HG03520 (cell line): ENCODE results near the gene WNT10A.

ENCODE experiments used
- ATAC-seq: cut with Tn5 transposase; IDR thresholded peaks from one replicate; pipeline ENCODE4 v1.9.1; 2021; ENCODE audit warnings: mild to moderate bottlenecking, moderate library complexity; ENCODE audit not compliant: unreplicated experiment

Gene WNT10A

GRCh38 chr2:218876562-218877219 lies 4.0 kb upstream of the WNT10A start:
- no peak for ATAC-seq

- no peak for ATAC-seq
Measured at GRCh38 chr2:218877331-218877730, 3.3 kb upstream of the WNT10A start.

- ATAC-seq = no peak
Measured at GRCh38 chr2:218877891-218878290, 2.8 kb upstream of the WNT10A start.

- no peak for ATAC-seq
Measured at GRCh38 chr2:218878486-218878885, 2.2 kb upstream of the WNT10A start.

GRCh38 chr2:218878926-218879761 lies 1.5 kb upstream of the WNT10A start:
- no peak for ATAC-seq

- ATAC-seq = no peak
Measured at GRCh38 chr2:218879776-218880101, 913 bp upstream of the WNT10A start.

- ATAC-seq = no peak
Measured at GRCh38 chr2:218880859-218881594, 375 bp downstream of the WNT10A start.

- ATAC-seq = no peak
Measured at GRCh38 chr2:218881744-218882460, 1.2 kb downstream of the WNT10A start.

- no peak for ATAC-seq
Measured at GRCh38 chr2:218882461-218882816, 1.8 kb downstream of the WNT10A start.

GRCh38 chr2:218882866-218883366 lies 2.3 kb downstream of the WNT10A start:
- no peak for ATAC-seq

GRCh38 chr2:218883491-218884490 lies 3.1 kb downstream of the WNT10A start:
- ATAC-seq = no peak

- ATAC-seq = no peak
Measured at GRCh38 chr2:218884519-218884918, 3.9 kb downstream of the WNT10A start.

GRCh38 chr2:218885981-218886947 lies 5.6 kb downstream of the WNT10A start:
- ATAC-seq = peak; percentile 66

- ATAC-seq = no peak
Measured at GRCh38 chr2:218887079-218887478, 6.4 kb downstream of the WNT10A start.

- no peak for ATAC-seq
Measured at GRCh38 chr2:218888341-218888740, 7.7 kb downstream of the WNT10A start.

GRCh38 chr2:218889937-218890336 lies 9.3 kb downstream of the WNT10A start:
- no peak for ATAC-seq

GRCh38 chr2:218890369-218890768 lies 9.7 kb downstream of the WNT10A start:
- ATAC-seq = no peak

- ATAC-seq = no peak
Measured at GRCh38 chr2:218891275-218892135, 10.9 kb downstream of the WNT10A start.
